ENCODE results near the gene HLA-DRB5.
"Not testable (repeated sequence)": the region's sequence is repeated elsewhere in the genome, so short reads cannot be mapped to it uniquely, and the experiment has no call there.

Gene HLA-DRB5

GRCh38 chr6:32501016-32501415 is 29.1 kb downstream of the HLA-DRB5 start:
- no peak for DNase-seq (ENCODE audit: low read depth)

DNA sequence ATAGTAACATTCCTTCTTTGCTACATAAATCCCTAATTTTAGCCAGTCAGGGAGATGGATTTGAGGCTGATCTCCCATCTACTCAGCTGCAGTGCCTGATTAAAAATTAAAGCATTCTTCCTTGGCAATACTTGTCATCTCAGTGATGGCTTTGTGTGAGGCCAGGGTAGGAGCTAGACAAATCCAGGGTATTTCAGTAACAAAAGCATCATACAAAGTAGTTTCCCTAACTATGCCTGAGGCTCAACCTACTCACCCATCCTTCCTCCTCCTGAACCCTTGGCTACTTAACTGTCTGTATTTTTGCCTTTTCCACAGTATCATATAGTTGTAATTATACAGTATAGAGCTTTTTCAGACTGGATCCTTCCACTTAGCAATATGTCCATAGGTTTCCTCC is 37.7 kb downstream of the HLA-DRB5 start:
- DNase-seq (ENCODE audit: low read depth), result no peak

DNA sequence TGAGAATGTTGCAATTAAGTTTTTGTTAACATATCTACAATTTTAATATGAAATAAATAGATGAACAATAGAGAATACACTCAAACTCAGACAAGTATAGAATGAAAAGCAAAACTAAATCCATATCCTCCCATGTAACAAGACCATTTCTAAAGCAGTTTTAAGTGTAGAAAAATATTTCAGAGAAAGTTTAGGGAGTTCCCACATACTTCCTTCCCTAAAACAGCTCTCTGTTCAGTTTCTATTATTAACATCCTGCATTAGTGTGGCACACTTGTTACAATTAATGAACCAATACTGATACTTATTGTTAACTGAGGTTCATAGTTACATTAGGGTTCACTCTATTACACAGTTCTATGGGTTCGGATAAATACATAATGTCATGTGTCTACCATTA is 38.4 kb downstream of the HLA-DRB5 start:
- DNase-seq (ENCODE audit: low read depth), result no peak

DNA sequence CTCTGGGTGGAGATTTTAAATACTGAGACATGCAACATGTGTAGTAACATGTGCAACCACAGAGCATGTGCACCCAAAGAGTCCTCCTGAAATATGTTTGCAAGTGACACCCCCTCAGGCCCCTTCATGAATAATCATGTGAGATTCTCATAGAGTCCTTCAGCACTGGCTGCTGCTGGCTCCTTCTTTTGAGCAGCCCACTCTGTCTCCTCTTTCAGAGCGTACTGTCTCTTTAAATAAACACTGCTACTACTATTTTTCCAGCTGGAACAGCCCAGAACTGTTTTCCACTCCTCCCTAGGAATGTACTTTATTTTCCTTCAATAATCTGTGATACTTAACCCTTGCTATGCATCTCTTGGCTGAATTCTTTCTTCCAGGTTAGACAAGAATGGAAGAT is 42.0 kb downstream of the HLA-DRB5 start:
- DNase-seq (ENCODE audit: low read depth), result no peak

- DNase-seq (ENCODE audit: low read depth), result no peak
Measured at GRCh38 chr6:32484614-32484998, 45.5 kb downstream of the HLA-DRB5 start.

GRCh38 chr6:32483968-32484613 is 46.0 kb downstream of the HLA-DRB5 start:
- no peak for DNase-seq (ENCODE audit: low read depth)

DNA sequence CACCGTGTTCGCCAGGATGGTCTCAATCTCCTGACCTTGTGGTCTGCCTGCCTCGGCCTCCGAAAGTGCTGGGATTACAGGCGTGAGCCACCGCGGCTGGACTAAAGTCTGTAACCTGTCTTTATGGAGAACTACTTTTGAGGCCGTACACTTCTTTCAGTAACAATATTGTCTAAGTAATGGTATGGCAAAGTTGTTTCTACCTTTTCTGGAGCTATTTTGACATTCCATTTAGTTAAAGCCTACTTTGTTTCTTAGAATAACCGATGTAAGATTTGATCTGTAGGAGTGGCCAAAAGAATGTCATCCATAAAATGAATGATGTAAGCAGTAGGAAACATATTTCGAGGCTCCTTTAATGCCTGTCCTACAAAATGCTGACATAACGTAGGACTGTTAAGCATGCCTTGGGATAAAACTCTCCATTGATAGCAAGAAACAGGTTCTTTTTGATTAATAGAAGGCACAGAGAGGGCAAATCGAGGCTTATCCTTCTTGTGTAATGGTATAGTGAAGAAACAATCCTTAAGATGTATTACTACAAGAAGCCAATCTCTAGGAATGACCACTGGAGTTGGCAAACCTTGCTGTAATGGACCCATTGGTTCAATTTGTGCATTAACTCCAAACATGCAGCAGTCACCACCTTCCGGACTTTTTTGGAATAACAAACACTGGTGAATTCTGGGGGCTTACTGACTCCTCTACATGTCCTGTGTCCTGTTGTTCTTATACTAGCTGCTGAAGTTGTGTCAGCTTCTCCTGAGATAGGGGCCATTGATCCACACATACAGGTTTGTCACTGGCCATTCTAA is 54.5 kb downstream of the HLA-DRB5 start:
- DNase-seq (ENCODE audit: low read depth), result no peak

DNA sequence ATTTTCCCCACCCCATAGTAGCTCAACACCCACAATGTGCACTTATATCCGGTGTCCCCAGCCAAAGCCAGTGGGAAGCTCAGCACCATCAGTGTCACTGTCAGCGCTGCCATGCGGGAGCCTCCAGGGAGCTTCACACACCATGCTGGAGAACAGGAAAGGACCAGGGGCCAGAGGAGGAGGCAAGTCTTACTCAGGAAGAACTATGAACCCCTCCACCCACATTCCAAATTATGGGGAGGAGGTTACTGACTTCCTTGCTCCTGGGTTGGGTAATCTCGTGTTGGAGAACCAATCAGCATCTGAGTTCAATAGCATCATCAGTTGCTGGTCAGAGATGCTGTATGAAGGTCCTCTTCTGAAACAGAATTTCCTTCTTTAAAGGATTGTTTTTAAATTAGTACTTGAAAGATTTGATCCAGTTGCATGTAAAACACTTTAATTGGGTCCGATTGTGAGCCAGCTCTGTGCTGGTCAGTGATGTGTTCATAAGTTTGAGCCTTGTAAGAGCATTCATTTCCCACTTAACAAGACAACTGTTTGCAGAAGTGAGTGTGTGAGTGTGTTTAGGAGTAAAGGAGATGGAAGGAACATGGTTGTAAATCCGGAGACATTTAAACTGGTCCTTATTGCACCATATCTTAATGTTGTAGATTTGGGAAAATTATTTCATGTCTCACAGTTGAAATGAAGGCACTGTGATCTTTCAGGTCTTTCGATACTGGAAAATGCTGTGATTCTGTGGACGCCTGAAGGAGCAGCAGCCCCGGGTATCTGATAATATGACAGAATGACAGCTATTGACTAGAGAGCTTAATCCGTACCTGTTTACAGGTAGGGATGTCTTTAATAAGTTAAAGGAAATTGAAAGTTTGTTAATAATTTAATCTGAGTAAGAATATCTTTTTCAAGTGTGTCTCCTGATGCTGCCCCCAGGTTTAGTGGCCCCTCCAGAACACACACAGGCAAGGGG is 56.4 kb downstream of the HLA-DRB5 start:
- DNase-seq (ENCODE audit: low read depth), result not testable (repeated sequence)

GRCh38 chr6:32472781-32473375 is 57.2 kb downstream of the HLA-DRB5 start:
- no peak for DNase-seq (ENCODE audit: low read depth)

DNA sequence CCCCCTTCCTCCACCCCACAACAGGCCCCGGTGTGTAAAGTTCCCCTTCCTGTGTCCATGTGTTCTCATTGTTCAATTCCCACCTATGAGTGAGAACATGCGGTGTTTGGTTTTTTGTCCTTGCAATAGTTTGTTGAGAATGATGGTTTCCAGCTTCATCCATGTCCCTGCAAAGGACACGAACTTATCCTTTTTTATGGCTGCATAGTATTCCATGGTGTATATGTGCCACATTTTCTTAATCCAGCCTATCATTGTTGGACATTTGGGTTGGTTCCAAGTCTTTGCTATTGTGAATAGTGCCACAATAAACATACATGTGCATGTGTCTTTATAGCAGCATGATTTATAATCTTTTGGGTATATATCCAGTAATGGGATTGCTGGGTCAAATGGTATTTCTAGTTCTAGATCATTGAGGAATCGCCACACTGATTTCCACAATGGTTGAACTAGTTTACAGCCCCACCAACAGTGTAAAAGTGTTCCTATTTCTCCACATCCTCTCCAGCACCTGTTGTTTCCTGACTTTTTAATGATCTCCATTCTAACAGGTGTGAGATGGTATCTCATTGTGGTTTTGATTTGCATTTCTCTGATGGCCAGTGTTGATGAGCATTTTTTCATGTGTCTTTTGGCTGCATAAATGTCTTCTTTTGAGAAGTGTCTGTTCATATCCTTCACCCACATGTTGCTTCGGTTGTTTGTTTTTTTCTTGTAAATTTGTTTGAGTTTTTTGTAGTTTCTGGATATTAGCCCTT is 62.2 kb downstream of the HLA-DRB5 start:
- not testable (repeated sequence) for DNase-seq (ENCODE audit: low read depth)

Data from fibroblast of gingiva (primary cell).